Type B pancreatic cell (in vitro differentiated cells): ENCODE results near the gene RXYLT1. TPM values are rescaled to one million over a fixed set of nuclear protein-coding genes. Genes with fewer than 3 reads are reported as not detected.
A peak's percentile ranks its signal among the peaks of the same experiment; 100 is the strongest.

Source experiments
- DNase-seq: peaks from one replicate; pipeline ENCODE4 v3.0.0; 2021; ENCODE audit warnings: mixed read lengths; ENCODE audit not compliant: unreplicated experiment; ENCODE audit errors: extremely low spot score
- H3K27ac Mint-ChIP-seq: 2 replicates; pipeline ENCODE4 v1.8.0; 2021; ENCODE audit warnings: mild to moderate bottlenecking, mixed read lengths
- H3K27me3 Mint-ChIP-seq: 2 replicates; pipeline ENCODE4 v1.8.0; 2021; ENCODE audit warnings: mixed read lengths
- H3K36me3 Mint-ChIP-seq: 2 replicates; pipeline ENCODE4 v1.8.0; 2021; ENCODE audit warnings: mixed read lengths
- H3K4me1 Mint-ChIP-seq: one replicate; pipeline ENCODE4 v1.8.0; 2021; ENCODE audit warnings: mixed read lengths; ENCODE audit not compliant: unreplicated experiment
- H3K4me3 Mint-ChIP-seq: 2 replicates; pipeline ENCODE4 v1.8.0; 2021; ENCODE audit warnings: mild to moderate bottlenecking, mixed read lengths
- H3K9me3 Mint-ChIP-seq: 2 replicates; pipeline ENCODE4 v1.8.0; 2021; ENCODE audit warnings: mixed read lengths
- total RNA-seq: library from RNA; stranded (reverse); gene quantifications from 2 replicates; pipeline ENCODE4 v1.2.1, GENCODE V29; 2021; ENCODE audit warnings: low replicate concordance
- TF ChIP-seq, protein P1 (sequence below): fragments of 200-600 bp; sonication (generic); conservative IDR thresholded peaks from 2 replicates; pipeline ENCODE4 v1.5.0; 2021; ENCODE audit warnings: antibody characterized with exemption, mild to moderate bottlenecking

The RXYLT1 gene
- total RNA-seq, 1 donor from 2014 or later = 19.2 TPM

- Mint-ChIP-seq H3K4me3 (no peak overlapping the region), H3K9me3 (no peaks in the 10 kb centered on the region), H3K27me3 (no peaks in the 10 kb centered on the region), H3K36me3 (no peaks in the 10 kb centered on the region), H3K4me1 (no peaks in the 10 kb centered on the region), H3K27ac (no peak overlapping the region)
- no peak for DNase-seq
- TF ChIP-seq, protein P1, sequence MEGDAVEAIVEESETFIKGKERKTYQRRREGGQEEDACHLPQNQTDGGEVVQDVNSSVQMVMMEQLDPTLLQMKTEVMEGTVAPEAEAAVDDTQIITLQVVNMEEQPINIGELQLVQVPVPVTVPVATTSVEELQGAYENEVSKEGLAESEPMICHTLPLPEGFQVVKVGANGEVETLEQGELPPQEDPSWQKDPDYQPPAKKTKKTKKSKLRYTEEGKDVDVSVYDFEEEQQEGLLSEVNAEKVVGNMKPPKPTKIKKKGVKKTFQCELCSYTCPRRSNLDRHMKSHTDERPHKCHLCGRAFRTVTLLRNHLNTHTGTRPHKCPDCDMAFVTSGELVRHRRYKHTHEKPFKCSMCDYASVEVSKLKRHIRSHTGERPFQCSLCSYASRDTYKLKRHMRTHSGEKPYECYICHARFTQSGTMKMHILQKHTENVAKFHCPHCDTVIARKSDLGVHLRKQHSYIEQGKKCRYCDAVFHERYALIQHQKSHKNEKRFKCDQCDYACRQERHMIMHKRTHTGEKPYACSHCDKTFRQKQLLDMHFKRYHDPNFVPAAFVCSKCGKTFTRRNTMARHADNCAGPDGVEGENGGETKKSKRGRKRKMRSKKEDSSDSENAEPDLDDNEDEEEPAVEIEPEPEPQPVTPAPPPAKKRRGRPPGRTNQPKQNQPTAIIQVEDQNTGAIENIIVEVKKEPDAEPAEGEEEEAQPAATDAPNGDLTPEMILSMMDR = no peak
These were observed 27.4 kb upstream of the RXYLT1 start for GRCh38 chr12:63752283-63752682.

DNA sequence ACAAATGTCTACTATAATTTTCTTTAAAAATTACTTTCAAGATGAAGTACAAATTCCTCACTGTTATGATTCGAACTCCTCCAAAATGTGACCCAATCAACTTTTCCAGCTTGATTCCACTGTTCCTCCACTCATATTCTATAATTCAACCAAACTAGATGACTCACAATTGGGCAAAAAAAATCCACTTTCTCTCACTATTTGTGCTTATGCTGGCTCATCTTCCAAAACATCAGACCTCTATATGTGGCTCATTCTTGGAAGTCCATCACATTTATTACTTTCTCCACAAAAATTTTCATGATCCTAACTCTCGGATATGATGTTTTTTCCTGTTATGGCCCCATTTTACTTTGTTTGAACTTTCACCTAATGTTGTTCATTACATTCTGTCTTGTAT is 26.9 kb upstream of the RXYLT1 start:
- no peaks in the 10 kb centered on the region for H3K36me3 Mint-ChIP-seq
- no peaks in the 10 kb centered on the region for H3K9me3 Mint-ChIP-seq
- no peak overlapping the region for H3K4me3 Mint-ChIP-seq
- TF ChIP-seq, protein P1 = no peak
- no peak overlapping the region for H3K27ac Mint-ChIP-seq
- H3K27me3 Mint-ChIP-seq = no peaks in the 10 kb centered on the region
- DNase-seq = no peak
- no peaks in the 10 kb centered on the region for H3K4me1 Mint-ChIP-seq

- no peak for DNase-seq
- TF ChIP-seq, protein P1 = peak; percentile 37
- H3K4me1 Mint-ChIP-seq = no peaks in the 10 kb centered on the region
- H3K9me3 Mint-ChIP-seq = no peaks in the 10 kb centered on the region
- no peak overlapping the region for H3K27ac Mint-ChIP-seq
- no peak overlapping the region for H3K4me3 Mint-ChIP-seq
- no peaks in the 10 kb centered on the region for H3K27me3 Mint-ChIP-seq
- no peaks in the 10 kb centered on the region for H3K36me3 Mint-ChIP-seq
These were observed 26.0 kb upstream of the RXYLT1 start for GRCh38 chr12:63753743-63754142.

DNA sequence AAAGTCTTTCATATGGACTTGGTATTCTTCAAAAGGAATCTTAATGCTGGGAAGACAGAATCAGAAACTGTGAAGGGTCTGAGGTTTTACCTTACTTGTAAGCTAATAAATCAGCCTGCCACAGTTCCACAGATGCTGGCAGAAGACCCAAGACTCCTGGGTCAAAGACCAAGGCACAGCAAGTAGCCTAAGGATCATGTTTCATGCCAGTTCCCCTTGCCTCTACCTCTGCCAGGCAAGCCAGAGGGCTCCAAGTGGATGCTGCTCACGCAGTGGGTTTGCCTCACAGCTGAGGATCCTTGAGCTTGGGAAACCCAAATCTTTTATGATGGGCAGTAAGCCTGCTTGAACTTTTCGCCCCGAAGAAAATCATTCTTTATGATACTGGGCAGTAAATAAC is 15.2 kb upstream of the RXYLT1 start:
- no peak overlapping the region for H3K4me3 Mint-ChIP-seq
- no peaks in the 10 kb centered on the region for H3K9me3 Mint-ChIP-seq
- TF ChIP-seq, protein P1 = no peak
- H3K36me3 Mint-ChIP-seq = no peaks in the 10 kb centered on the region
- no peak for DNase-seq
- no peak overlapping the region for H3K27ac Mint-ChIP-seq
- H3K27me3 Mint-ChIP-seq = no peaks in the 10 kb centered on the region
- no peaks in the 10 kb centered on the region for H3K4me1 Mint-ChIP-seq

DNA sequence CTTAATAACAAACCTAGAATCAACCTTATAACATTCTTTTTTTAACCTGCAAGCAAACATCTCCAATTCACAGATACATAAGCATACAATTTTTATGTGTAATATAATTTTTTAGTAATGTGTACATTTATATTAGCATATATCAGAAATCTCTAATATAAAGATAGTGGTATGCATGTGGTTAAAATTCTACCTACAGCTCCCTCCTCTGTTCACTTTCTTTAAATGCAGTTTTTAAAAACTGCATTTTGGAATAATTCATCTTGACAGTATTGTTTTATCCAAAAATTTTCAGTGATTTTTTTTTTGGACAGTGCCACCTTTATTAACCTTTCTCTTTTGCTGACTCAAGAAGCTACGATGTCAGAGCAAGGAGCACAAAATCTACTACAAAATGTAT is 13.2 kb upstream of the RXYLT1 start:
- Mint-ChIP-seq H3K27me3 (no peaks in the 10 kb centered on the region), H3K4me1 (no peaks in the 10 kb centered on the region), H3K4me3 (no peak overlapping the region), H3K9me3 (no peaks in the 10 kb centered on the region), H3K27ac (no peak overlapping the region), H3K36me3 (no peaks in the 10 kb centered on the region)
- no peak for DNase-seq
- TF ChIP-seq, protein P1 = peak; percentile 46

GRCh38 chr12:63770375-63770774 is 9.3 kb upstream of the RXYLT1 start:
- Mint-ChIP-seq H3K9me3 (no peaks in the 10 kb centered on the region), H3K36me3 (no peaks in the 10 kb centered on the region), H3K4me1 (no peaks in the 10 kb centered on the region), H3K27me3 (peaks cover 2% of the 10 kb centered on the region), H3K4me3 (no peak overlapping the region), H3K27ac (no peak overlapping the region)
- DNase-seq = no peak
- TF ChIP-seq, protein P1 = no peak
